Kidney capillary endothelial cell (primary cell): ENCODE results near the gene MEX3A.
"Not testable (repeated sequence)": the region's sequence is repeated elsewhere in the genome, so short reads cannot be mapped to it uniquely, and the experiment has no call there.

ENCODE experiments used
- DNase-seq: peaks from one replicate; pipeline ENCODE4 v3.0.0-alpha.2; 2018; ENCODE audit warnings: low spot score

MEX3A gene

DNA sequence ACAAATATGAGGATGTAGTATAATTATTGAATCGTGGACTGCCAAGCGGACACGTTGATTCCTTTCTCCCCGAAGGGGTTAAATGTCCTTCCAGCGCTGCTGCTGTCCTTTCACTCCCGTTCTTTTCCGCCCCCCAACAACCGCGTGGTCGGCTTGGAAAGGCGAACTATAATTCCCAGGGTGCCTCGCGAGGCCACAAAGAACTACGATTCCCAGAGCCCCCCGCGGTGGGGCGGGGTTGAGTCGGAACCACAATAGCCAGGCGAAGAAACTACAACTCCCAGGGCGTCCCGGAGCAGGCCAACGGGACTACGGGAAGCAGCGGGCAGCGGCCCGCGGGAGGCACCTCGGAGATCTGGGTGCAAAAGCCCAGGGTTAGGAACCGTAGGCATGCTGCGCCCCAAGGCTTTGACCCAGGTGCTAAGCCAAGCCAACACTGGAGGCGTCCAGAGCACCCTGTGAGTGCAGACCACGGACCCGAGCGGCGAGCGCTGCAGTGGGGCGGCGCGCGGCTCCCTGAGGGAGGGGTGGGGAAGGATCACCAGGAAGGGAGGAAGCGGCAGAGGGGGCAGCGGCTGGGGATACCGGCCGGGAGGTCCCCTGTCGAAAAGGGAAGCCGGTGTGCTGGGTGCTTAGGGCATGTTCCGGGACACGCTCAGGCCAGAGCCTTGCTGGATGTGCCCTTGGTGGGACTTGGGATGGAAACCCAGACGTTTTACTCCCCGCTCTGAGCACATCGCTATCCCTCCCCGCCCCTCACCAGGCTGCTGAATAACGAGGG is 27.6 kb downstream of the MEX3A start, which contains the start of gene LAMTOR2:
Gene LAMTOR2, plus strand, starts transcription at position 283 of the 781 bp plus-strand sequence. Its CDS starts 108 bp downstream, at position 391.
- peak; percentile 96 for DNase-seq

DNA sequence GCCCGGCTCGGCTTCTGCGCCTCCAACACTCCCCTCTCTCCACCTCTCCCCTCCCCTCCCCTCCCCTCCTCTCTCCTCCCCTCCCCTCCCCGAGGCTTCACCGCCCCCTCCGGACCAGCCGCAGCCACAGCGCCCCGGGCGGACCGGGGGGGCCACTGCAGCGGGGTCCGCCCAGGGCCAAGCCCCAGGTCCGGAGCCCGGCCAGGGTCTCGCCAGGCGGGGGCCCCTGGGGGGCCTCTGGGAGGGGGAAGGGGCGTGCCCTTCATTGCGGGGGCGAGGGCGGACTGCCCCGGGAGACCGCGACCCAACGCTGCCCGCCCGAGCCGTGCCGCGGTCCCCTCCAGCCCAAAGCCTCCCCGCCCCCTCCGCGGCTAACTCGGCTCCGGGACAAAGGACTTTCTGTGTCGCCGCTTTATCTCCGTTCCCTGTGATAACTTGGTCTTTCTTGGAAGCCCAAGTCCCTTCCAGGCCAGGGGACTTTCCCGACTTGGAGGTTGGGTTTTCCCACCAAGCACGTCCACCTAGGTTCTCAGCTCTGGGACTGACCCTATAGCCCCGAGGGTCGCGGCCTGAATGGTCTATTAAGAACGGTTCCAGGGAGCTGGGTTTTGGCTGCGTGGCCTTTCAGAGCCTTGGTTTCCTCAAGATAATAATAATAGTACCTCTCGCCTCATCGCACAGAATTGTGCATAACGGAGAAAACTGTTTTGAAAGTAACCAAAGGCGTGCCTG is 28.3 kb downstream of the MEX3A start, which contains the start of gene UBQLN4:
Gene UBQLN4, minus strand, starts transcription at position 31 of the 732 bp plus-strand sequence. CDS start 97 bp downstream, outside the sequence.
- peak; percentile 68 for DNase-seq

DNA sequence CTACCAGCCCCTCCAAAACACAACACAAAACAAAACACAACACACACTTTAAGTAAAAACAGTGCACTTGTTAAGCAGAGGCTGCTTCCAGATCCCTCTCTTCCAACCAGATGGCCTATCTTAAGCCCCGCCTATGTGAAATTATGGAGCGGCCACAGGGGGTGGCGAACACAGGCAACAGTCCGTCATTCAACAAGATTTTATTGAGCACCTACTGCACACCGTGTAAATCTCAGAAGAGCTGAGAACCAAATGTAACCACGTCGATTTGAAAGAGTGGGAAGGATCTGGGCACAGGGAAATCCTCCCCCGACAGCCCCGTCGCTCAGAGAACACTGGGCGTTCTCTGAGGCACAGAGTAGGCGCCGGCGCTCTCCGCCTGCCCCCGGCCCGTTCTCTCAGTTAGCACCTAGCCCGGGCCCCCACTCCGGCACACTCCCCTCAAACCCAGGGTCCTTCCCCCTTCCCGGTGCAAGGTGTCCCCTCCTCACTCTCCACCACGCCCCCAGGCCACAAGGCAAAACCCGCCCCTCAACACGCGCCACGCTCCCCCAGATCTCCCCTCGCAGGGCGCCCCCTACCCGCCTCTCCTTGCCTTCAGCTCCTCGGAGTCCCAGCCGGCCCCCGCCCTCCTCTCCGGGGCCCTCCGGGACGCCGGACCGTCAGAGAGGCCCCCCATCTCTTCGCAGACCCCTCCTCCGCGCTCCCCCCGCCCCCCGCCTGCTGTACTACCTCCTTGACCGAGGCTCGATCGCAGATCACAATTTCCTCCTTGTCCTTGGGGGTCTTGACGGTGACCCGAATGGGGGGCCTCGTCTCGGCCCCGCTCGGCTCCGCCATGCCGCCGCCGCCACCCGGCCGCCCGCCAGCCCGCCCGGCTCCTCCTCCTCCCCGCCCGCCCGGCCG is 29.1 kb downstream of the MEX3A start:
- peak; percentile 66 for DNase-seq

DNA sequence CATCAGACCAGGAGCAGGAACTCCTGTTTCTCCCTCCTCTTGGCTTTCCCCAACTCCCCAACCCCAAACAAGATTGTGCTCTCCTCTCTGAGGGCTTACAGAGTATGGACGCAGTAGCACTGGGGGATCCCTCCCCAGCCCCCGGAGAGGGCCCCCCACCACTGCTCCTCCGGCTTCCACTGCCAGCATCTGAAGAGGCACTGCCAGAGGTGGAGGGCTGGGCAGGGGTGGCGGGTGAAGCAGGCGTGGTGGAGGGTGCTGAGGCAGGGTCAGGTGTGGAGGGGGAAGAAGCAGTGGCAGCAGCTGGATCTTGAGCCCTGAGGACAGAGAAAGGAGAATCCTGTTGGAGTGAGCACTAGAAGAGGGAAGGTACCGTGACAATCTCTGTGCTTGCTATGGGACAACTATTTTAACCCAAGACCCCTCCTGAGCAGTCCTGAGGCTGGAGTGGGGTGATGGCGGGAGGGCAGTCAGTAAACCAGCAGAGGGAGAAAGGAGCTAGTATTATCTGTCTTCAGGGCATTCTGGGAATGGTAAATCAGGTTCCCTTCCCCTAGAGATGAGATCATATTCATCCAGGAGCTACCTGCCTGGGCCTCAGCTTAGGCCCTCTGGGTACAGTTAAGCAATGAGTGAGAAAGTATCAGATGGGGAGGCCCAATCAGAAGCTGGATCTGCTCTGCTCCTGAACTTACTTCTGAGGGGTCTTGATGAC is 31.1 kb downstream of the MEX3A start:
- no peak for DNase-seq

DNA sequence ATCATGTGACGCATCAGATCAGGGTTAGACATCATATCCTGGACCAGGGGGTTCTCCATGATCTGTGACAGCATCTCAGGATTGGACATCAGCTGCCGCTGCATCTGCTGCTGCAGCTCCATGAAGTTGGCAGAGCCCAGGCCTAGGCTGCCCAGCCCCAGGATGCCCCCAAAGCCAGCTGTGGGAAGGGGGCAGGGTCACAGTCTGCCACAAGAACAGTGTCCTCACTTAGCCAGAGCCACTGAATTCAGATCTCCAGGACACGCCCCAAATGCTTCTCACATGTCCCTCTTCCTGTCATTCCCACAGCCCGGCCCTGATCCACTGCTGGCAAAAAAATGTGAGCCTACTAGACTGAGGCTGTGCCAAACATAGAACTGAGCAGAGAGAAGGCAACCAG is 31.9 kb downstream of the MEX3A start:
- no peak for DNase-seq

DNA sequence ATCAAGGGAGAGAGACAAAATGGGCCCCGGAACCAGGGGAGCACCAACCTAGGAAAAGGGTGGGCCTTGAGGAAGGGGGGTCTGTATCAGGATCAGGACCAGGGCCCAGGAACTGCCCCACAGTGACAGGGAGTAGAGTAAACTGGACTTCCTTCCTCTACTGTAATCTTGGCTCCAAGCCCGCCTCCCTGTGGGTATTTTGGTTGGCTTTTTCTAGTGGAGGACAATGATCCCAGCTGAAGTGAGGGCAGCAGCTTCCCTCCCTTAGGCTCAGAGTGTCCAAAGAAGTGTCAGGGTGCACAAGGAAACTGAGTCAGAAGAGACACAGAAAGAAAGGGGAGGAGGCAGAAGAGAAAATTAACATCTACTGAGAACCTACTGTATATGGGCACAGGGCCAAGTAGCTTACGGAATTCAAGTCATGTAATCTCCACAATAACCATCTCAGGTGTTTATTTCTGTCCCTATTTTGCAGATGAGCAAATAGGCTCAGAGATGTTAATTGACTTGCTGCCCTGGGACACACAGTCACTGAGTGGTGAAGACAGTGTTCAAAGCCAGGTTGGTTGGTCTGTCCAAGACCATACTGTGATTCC is 33.5 kb downstream of the MEX3A start:
- no peak for DNase-seq

DNA sequence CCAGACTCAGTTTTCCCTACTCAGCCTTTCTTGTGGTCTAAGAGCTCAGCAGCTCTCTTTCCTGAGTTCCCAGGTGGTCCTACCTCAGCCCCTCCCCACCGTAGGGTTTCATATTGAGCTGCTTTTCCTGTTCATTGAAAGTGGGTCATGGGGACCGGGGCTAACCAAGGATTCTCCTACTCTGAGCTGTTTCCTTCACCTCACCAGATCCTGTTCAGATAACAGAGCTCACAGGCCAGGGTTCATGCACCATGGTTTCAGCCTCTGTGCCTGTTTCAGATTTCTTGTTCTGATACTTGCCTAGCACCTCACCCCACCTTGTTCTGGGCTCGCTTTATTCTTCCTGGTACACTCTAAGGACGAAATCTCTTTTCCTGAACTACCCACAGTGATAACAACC is 37.2 kb downstream of the MEX3A start:
- no peak for DNase-seq

DNA sequence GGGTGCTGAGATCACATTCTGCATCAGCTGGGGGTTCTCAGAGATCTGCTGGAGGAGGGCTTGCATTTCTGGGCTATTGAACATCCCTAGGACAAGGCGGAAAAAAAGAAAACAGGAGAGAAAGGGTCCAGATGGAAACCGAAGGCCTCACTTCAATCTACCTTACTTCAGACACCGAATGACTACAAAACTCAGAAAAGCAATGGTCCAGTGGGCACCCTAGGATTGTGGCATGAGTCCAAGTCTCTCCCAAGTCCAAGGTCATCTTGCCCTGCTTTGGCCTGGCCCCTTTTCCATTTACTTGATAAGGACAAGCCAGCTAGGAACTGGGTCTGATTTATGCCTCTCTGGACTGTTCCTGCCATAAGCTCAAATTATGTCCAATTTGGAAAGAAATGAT is 39.4 kb downstream of the MEX3A start:
- DNase-seq = no peak

DNA sequence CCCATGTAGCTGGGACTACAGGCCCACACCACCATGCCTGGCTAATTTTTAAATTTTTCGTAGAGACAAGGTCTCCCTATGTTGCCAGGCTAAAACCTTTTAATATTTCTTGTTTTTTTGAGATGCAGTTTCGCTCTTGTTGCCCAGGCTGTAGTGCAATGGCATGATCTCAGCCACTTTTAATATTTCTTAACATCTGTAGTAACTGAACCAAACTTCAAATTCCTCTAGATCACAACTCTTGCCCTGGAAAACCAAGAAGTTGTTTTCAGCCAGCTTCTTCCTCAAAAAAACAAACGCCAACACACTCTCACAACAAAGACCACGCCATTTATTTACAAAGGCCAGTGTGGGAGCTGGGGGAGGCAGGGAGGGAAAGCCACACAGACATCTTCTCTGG is 47.3 kb downstream of the MEX3A start:
- DNase-seq = not testable (repeated sequence)

DNA sequence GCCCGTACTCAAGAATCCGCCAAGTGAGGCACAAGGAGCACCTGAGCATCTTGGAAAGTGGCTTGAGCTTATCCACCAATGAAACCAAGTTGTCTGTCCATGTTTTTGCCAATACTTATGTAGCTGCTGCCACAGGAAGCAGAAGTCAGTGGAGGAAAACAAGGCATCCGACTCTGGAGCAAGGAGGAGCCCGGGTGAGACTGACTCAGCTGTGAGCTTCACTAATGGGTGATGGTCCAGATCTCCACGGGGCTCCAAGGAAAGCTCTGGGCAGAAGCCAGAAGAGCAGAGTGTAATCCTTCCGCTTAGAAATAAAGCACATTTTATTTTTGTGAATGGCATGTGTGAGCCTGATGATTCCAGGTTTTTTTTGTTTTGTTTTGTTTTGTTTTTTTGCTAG is 49.3 kb downstream of the MEX3A start:
- peak; percentile 37 for DNase-seq

DNA sequence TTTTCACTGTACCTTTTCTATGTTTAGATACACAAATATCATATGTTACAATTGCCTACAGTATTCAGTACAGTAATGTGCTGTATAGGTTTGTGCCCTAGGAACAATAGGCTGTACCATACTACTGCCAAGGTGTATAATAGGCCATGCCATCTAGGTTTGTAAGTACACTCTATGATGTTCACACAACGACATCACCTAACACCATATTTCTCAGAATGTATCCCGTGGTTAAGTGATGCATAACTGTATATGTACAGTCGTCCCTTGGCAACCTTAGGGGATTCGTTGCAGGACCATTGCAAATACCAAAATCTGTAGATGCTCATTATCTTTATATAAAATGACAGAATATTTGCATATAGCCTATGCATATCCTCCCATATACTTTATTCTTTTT is 55.7 kb downstream of the MEX3A start:
- DNase-seq = no peak

DNA sequence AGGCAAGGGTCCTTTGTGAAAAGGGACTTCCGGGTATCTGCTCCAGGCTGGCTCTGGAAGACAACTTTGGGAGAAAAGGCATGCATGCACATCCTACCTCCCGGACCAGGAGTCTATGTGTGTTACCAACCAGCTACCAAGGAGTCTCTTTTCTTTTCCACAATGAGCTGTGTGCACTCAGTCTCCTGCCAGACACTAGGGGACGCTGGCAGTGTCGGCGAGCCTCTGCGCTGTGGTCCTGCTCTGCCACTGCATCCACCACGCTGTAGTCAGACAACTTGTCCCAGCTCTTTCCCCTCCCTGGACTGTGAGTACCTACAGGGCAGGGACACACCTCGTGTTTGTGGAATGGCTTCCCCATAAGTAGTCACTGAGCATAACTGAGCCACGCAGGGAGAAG is 56.4 kb downstream of the MEX3A start:
- DNase-seq = peak; percentile 58

DNA sequence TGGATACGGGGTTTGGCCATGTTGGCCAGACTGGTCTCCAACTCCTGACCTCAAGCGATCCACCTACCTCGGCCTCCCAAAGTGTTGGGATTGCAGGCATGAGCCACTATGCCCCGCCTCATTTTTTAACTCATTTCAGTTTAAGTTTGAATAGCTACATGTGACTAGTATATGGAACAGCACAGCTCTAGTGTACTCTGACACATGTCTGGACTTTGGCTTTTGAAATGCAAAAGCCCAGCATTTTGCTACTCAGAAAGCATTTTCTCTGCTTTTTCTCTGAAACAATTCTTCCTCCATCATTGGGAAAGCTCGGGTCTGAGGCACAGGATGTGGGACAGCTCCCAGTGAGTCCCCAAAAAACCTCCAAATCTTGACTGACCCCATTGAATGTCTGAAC is 57.5 kb downstream of the MEX3A start:
- no peak for DNase-seq
